HK-2 (cell line): Measurements from ENCODE around the gene KCNG2.
A peak's percentile ranks its signal among the peaks of the same experiment; 100 is the strongest.

Experiments
- DNase-seq: peaks from one replicate; pipeline ENCODE4 v3.0.0-alpha.2; 2018; ENCODE audit not compliant: unreplicated experiment

Gene KCNG2

DNA sequence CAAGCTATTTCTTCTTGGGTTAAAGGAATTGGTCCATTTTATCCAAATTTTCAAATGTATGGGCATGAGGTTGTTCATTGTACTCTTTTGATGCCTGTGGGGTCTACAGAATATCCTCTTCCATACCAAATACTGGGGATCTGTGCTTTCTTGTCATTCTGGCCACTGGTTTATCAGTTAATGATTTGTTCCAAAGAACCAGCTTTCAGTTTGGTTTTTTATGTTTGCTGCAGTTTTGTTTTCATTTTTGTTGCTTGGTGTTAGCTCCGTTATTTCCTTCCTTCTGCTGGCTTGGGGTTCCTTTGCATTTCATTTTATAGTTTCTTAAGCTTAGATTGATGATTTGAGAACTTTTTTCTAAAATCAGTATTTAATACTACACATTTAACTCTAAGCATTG, 108.3 kb downstream of the KCNG2 start:
- DNase-seq, result no peak

DNA sequence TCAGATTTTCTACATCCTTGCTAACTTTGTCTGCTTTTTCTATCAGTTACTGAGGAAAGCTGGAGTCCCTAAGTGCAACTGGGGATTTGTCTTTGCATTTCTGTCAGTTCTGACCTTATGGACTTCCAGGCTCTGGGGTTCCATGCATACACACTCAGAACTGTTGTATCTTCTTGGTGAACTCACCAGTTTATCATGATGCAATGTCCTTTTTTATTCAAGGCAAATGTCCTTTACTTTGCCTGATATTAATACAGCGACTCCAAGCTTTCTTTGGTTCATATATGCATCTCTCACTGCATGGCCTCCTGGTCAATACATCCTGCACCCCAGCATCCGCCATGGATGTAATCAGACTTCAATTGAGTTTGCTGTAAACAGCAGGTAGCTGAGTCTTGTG, 109.0 kb downstream of the KCNG2 start:
- no peak for DNase-seq

- no peak for DNase-seq
Measured at GRCh38 chr18:79910563-79911343, 113.0 kb downstream of the KCNG2 start.

DNA sequence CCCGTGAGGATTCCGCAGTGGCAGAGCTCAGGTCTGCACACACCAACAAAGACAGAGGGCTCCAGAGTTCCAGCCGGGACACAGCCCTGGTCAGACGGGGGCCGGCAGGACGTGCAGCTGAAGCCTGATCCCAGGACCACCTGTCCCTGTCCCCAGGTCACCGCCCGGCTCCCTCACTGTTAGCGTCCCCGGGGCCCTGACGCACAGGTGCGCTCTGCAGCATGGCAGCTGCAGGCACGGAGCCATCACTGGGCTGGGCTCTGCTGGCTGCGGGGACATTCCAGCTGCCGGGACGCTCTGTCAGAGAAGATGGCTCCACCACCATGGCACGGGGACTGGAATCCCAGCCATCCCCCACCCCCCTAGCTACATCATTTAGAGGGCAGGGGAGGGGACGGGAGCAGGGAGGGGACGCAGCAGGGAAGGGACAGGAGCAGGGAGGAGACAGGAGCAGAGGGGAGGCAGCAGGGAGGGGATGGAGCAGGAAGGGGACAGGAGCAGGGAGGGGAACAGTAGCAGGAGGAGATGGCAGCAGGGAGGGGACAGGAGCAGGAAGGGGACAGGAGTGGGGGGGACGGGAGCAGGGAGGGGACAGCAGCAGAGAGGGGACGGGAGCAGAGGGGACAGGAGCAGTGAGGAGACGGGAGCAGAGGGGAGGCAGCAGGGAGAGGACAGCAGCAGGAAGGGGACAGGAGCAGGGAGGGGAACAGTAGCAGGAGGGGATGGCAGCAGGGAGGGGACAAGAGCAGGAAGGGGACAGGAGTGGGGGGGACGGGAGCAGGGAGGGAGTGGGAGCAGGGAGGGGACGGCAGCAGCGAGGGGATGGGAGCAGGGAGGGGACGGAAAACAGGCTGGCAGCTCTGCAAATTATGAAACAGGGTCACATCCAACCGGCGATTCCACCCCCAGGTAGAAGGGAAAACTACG, 113.9 kb downstream of the KCNG2 start:
- no peak for DNase-seq

GRCh38 chr18:79912409-79912991, 114.8 kb downstream of the KCNG2 start:
- DNase-seq, result peak; percentile 7

- no peak for DNase-seq
Measured at GRCh38 chr18:79912994-79913831, 115.5 kb downstream of the KCNG2 start.

- DNase-seq, result no peak
Measured at GRCh38 chr18:79914614-79915160, 116.9 kb downstream of the KCNG2 start.

DNA sequence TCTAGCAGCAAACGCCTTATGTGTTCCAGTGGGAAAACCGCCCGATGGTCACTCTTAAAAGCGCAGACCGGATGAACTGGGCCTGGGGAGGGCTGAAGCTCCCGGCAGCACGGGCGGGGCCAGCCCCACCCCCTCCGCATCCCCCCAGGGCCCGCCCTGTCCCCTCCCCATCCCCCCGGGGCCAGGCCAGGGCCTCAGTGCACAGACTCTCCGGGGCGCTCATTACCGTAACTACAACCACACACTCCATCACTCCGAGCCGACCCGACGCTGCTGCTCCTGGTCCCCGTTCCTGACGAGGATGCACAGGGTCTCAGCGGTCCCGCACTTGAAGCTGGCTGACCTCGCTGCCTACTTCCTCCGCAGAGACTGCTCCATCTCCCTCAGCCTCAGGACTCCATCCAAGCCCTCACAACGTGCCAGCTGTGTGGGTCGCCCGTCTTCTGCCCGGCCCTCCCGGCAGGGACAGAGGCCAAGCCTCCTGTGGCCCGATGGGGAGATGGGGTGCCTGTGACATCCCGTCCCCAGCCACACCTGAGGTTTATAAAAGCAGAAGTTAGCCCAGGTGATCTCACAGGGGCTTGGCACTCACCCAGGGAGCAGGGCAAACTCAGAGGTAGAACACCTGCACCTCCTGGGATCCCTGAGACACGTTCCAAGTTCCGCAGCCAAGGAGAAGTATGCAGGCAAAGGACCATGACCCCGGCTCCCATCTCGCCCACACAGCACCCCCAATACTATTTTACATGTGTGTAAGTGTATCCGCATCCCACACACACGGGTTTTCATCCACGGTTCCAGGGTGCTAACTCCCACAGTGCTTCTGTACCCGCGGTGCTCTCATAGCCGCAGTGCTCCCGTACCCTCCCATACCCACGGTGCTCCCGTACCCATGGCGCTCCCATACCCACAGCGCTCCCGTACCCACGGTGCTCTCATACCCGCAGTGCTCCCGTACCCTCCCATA, 117.7 kb downstream of the KCNG2 start:
- DNase-seq, result no peak

GRCh38 chr18:79916128-79916494, 118.4 kb downstream of the KCNG2 start:
- no peak for DNase-seq

- no peak for DNase-seq
Measured at GRCh38 chr18:79916546-79917168, 118.9 kb downstream of the KCNG2 start.

GRCh38 chr18:79917169-79917852, 119.6 kb downstream of the KCNG2 start:
- no peak for DNase-seq

GRCh38 chr18:79917853-79918614, 120.3 kb downstream of the KCNG2 start:
- DNase-seq, result no peak

GRCh38 chr18:79918615-79919011, 120.9 kb downstream of the KCNG2 start:
- no peak for DNase-seq

DNA sequence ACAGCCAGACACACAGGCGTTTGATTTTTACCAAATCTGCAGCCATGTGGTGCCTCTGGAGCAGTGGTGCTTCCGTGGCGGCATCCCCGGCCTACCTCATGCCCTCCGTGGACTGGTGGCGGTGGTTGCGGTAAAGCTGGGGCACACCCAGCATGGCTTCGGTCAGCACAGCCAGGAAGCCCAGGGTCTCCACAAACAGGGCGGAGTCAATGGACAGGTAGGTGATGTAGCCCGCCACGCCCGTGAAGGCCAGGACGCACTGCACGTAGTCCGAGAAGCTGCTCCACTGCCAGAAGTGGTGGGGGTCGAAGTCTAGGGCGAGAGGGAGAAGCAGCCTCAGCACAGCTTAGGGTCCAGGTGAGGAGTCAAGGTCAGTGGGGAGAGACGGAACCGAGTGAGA, 121.4 kb downstream of the KCNG2 start:
- no peak for DNase-seq

- DNase-seq, result no peak
Measured at GRCh38 chr18:79921984-79922965, 124.5 kb downstream of the KCNG2 start.

GRCh38 chr18:79922971-79923411, 125.3 kb downstream of the KCNG2 start:
- no peak for DNase-seq
